A673 (cell line): ENCODE measurements around the gene YPEL2.

Source experiments
- EZH2 ChIP-seq: fragments of 200-600 bp; sonication (generic); IDR thresholded peaks from 2 replicates; pipeline ENCODE4 v1.6.1; 2017; ENCODE audit warnings: borderline replicate concordance, low read depth, mild to moderate bottlenecking, mixed read lengths, antibody characterized with exemption, low read length; ENCODE audit not compliant: poor library complexity, severe bottlenecking
- TF ChIP-seq, protein P1 (sequence below): fragments of 300-800, 200-600 bp; sonication (generic); conservative IDR thresholded peaks from 2 replicates; pipeline ENCODE4 v1.5.1; 2017; ENCODE audit warnings: low read depth, mild to moderate bottlenecking, antibody characterized with exemption, low read length, moderate library complexity, mixed read lengths

DNA sequence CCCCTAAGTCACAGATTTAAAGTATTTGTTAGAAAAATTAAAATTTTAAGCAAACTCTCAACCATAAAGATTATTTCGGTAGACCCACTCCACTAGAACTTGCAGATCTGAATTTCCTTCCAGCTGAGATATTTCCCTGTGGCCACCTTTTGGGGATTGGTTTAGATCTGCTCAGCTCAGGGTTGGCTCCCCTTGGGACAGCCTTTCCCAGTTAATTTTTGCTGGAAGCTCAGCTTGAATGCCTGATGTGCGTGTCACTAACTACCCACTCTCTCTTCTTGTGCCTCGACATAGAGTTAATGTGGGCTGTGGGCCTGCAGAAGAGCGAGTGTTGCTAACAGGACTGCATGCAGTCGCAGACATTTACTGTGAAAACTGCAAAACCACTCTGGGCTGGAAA is 57.6 kb downstream of the YPEL2 start:
- TF ChIP-seq, protein P1, sequence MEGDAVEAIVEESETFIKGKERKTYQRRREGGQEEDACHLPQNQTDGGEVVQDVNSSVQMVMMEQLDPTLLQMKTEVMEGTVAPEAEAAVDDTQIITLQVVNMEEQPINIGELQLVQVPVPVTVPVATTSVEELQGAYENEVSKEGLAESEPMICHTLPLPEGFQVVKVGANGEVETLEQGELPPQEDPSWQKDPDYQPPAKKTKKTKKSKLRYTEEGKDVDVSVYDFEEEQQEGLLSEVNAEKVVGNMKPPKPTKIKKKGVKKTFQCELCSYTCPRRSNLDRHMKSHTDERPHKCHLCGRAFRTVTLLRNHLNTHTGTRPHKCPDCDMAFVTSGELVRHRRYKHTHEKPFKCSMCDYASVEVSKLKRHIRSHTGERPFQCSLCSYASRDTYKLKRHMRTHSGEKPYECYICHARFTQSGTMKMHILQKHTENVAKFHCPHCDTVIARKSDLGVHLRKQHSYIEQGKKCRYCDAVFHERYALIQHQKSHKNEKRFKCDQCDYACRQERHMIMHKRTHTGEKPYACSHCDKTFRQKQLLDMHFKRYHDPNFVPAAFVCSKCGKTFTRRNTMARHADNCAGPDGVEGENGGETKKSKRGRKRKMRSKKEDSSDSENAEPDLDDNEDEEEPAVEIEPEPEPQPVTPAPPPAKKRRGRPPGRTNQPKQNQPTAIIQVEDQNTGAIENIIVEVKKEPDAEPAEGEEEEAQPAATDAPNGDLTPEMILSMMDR: no peak
- no peak for TF ChIP-seq EZH2
